GM19351 (cell line): ENCODE measurements around the gene ZSWIM6.
A peak's percentile ranks its signal among the peaks of the same experiment; 100 is the strongest.

Experiments
- ATAC-seq: cut with Tn5 transposase; IDR thresholded peaks from one replicate; pipeline ENCODE4 v1.9.1; 2021; ENCODE audit warnings: mild to moderate bottlenecking, moderate library complexity; ENCODE audit not compliant: unreplicated experiment

The ZSWIM6 gene

GRCh38 chr5:61330845-61331406 lies 1.1 kb upstream of the ZSWIM6 start:
- peak; percentile 25 for ATAC-seq

GRCh38 chr5:61332358-61332749 lies 296 bp downstream of the ZSWIM6 start:
- ATAC-seq = peak; percentile 0

- ATAC-seq = no peak
Measured at GRCh38 chr5:61332851-61333320, 828 bp downstream of the ZSWIM6 start.

GRCh38 chr5:61333321-61333953 lies 1.4 kb downstream of the ZSWIM6 start:
- ATAC-seq = no peak

GRCh38 chr5:61333954-61334867 lies 2.2 kb downstream of the ZSWIM6 start:
- no peak for ATAC-seq

GRCh38 chr5:61334868-61335615 lies 3.0 kb downstream of the ZSWIM6 start:
- no peak for ATAC-seq

GRCh38 chr5:61339764-61340163 lies 7.7 kb downstream of the ZSWIM6 start:
- ATAC-seq = no peak

GRCh38 chr5:61340775-61341361 lies 8.8 kb downstream of the ZSWIM6 start:
- no peak for ATAC-seq

- ATAC-seq = no peak
Measured at GRCh38 chr5:61342071-61342501, 10.0 kb downstream of the ZSWIM6 start.

GRCh38 chr5:61344187-61344944 lies 12.3 kb downstream of the ZSWIM6 start:
- no peak for ATAC-seq

- ATAC-seq = no peak
Measured at GRCh38 chr5:61346511-61346910, 14.5 kb downstream of the ZSWIM6 start.

- no peak for ATAC-seq
Measured at GRCh38 chr5:61347080-61347479, 15.0 kb downstream of the ZSWIM6 start.

GRCh38 chr5:61348447-61348846 lies 16.4 kb downstream of the ZSWIM6 start:
- no peak for ATAC-seq

GRCh38 chr5:61349935-61350334 lies 17.9 kb downstream of the ZSWIM6 start:
- no peak for ATAC-seq

- no peak for ATAC-seq
Measured at GRCh38 chr5:61350535-61350934, 18.5 kb downstream of the ZSWIM6 start.

GRCh38 chr5:61351733-61352132 lies 19.7 kb downstream of the ZSWIM6 start:
- ATAC-seq = no peak

- ATAC-seq = no peak
Measured at GRCh38 chr5:61352180-61352579, 20.1 kb downstream of the ZSWIM6 start.

GRCh38 chr5:61352612-61353156 lies 20.6 kb downstream of the ZSWIM6 start:
- ATAC-seq = no peak

GRCh38 chr5:61353293-61353692 lies 21.2 kb downstream of the ZSWIM6 start:
- no peak for ATAC-seq

- no peak for ATAC-seq
Measured at GRCh38 chr5:61354199-61354598, 22.1 kb downstream of the ZSWIM6 start.
